ENCODE data around the gene TASP1. TPM values are rescaled to one million over a fixed set of nuclear protein-coding genes. Genes with fewer than 3 reads are reported as not detected.
"Not testable (repeated sequence)": the region's sequence is repeated elsewhere in the genome, so short reads cannot be mapped to it uniquely, and the experiment has no call there.

TASP1 gene
- total and polyA plus RNA-seq, 2 donors = 11.0 to 22.4 TPM

DNA sequence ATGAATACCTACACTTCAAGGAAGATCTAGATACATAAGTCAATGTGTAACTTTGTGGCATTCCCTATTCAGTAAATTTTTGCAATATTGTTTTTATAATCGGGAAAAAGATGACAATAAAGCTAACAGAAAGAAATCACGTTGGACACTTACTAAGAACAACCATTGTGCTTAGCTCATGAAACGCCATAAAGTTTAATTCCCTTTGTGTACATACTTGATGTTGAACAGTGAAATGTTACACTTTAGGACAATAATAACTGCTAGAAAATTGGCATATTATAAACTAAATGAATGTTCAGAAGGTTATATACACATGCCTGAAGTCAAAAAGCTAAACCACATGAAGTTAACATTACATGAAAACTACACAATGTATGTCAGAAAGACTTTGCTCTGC, 153.2 kb downstream of the TASP1 start:
- H3K36me3 ChIP-seq (ENCODE audit: insufficient read depth) = no peaks in the 10 kb centered on the region
- H3K4me3 ChIP-seq (ENCODE audit: low read depth, low read length) = no peak overlapping the region
- H3K4me1 ChIP-seq (ENCODE audit: insufficient read depth) = no peaks in the 10 kb centered on the region
- 88% methylated on average over 3 of the region's 3 CpGs for WGBS
- no peak overlapping the region for H3K27ac ChIP-seq (ENCODE audit: low read depth)
- DNase-seq (ENCODE audit: extremely low spot score) = no peak

GRCh38 chr20:13485019-13485418, 153.7 kb downstream of the TASP1 start:
- not testable (repeated sequence) for H3K27ac ChIP-seq (ENCODE audit: low read depth); H3K36me3 ChIP-seq (ENCODE audit: insufficient read depth); DNase-seq (ENCODE audit: extremely low spot score); H3K4me1 ChIP-seq (ENCODE audit: insufficient read depth); H3K4me3 ChIP-seq (ENCODE audit: low read depth, low read length)
- WGBS = 95% methylated on average over 1 of the region's 1 CpG

DNA sequence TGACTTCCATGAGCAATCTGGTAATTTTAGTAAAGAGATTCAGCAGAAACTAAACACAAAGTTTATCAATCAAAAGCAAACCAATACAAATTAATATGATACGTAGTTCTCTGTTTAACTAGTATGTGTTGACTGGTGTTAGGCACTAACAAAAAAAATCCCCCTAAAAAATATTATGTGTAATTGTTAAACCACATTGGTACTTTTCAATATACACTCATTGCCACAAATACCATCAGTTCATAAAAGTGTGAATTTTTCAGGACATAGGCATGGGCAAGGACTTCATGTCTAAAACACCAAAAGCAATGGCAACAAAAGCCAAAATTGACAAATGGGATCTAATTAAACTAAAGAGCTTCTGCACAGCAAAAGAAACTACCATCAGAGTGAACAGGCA, 155.3 kb downstream of the TASP1 start:
- not testable (repeated sequence) for H3K27ac ChIP-seq (ENCODE audit: low read depth); H3K4me1 ChIP-seq (ENCODE audit: insufficient read depth); H3K4me3 ChIP-seq (ENCODE audit: low read depth, low read length); DNase-seq (ENCODE audit: extremely low spot score); H3K36me3 ChIP-seq (ENCODE audit: insufficient read depth)
- WGBS = 94% methylated on average over 1 of the region's 1 CpG

GRCh38 chr20:13478366-13478765, 160.4 kb downstream of the TASP1 start:
- no peak overlapping the region for H3K4me3 ChIP-seq (ENCODE audit: low read depth, low read length)
- WGBS = 97% methylated on average over 2 of the region's 2 CpGs
- DNase-seq (ENCODE audit: extremely low spot score) = no peak
- H3K36me3 ChIP-seq (ENCODE audit: insufficient read depth) = no peaks in the 10 kb centered on the region
- H3K27ac ChIP-seq (ENCODE audit: low read depth) = no peak overlapping the region
- H3K4me1 ChIP-seq (ENCODE audit: insufficient read depth) = no peaks in the 10 kb centered on the region

GRCh38 chr20:13474467-13474866, 164.3 kb downstream of the TASP1 start:
- no peak for DNase-seq (ENCODE audit: extremely low spot score)
- no peaks in the 10 kb centered on the region for H3K4me1 ChIP-seq (ENCODE audit: insufficient read depth)
- no peak overlapping the region for H3K27ac ChIP-seq (ENCODE audit: low read depth)
- H3K36me3 ChIP-seq (ENCODE audit: insufficient read depth) = no peaks in the 10 kb centered on the region
- WGBS = 97% methylated on average over 1 of the region's 1 CpG
- H3K4me3 ChIP-seq (ENCODE audit: low read depth, low read length) = no peak overlapping the region

DNA sequence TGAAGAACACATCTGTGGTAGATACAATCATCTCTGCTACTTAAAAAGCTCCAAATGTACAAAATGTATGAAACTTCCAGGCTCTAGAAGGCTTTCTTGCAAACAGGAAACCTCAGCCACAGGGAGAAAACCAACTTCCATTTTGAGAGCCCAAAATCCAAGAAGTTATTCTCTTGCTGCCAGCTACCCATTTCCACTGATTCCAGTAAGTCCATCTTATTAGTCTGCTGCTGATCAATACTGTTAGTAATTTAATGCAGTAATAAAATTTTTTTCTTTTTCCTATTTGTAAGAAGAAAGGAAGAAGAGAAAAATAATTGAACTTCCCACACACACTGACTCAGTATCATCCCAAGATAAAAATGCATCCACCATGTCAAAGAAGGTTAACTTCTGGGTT, 169.5 kb downstream of the TASP1 start:
- DNase-seq (ENCODE audit: extremely low spot score) = no peak
- Histone ChIP-seq H3K4me1 (ENCODE audit: insufficient read depth) (no peaks in the 10 kb centered on the region), H3K36me3 (ENCODE audit: insufficient read depth) (no peaks in the 10 kb centered on the region), H3K4me3 (ENCODE audit: low read depth, low read length) (no peak overlapping the region), H3K27ac (ENCODE audit: low read depth) (no peak overlapping the region)

DNA sequence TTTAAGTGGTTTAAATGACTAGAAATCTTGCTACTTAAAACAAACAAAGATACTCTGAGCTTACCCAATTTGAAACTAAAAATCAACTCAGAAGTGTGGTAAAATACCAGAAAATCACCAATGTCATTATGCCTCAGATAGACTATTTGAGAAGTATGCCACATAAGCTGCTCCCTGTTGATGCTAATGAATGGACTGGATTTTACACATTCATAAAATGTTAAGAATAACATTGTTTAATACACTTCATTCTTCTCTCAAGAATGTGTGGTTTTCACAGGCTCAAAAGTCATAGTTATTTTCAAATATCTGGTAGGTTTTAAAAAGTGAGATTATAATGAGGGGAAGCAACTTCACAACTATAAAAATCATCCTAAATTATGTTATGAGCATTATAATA, 170.6 kb downstream of the TASP1 start:
- no peaks in the 10 kb centered on the region for H3K36me3 ChIP-seq (ENCODE audit: insufficient read depth)
- H3K4me1 ChIP-seq (ENCODE audit: insufficient read depth) = no peaks in the 10 kb centered on the region
- DNase-seq (ENCODE audit: extremely low spot score) = no peak
- no peak overlapping the region for H3K4me3 ChIP-seq (ENCODE audit: low read depth, low read length)
- no peak overlapping the region for H3K27ac ChIP-seq (ENCODE audit: low read depth)

GRCh38 chr20:13464702-13465101, 174.0 kb downstream of the TASP1 start:
- 91% methylated on average over 3 of the region's 3 CpGs for WGBS
- Histone ChIP-seq H3K27ac (ENCODE audit: low read depth) (no peak overlapping the region), H3K36me3 (ENCODE audit: insufficient read depth) (no peaks in the 10 kb centered on the region), H3K4me1 (ENCODE audit: insufficient read depth) (no peaks in the 10 kb centered on the region), H3K4me3 (ENCODE audit: low read depth, low read length) (no peak overlapping the region)
- no peak for DNase-seq (ENCODE audit: extremely low spot score)

- DNase-seq (ENCODE audit: extremely low spot score) = no peak
- Histone ChIP-seq H3K4me3 (ENCODE audit: low read depth, low read length) (no peak overlapping the region), H3K36me3 (ENCODE audit: insufficient read depth) (no peaks in the 10 kb centered on the region), H3K27ac (ENCODE audit: low read depth) (no peak overlapping the region), H3K4me1 (ENCODE audit: insufficient read depth) (no peaks in the 10 kb centered on the region)
- WGBS = 66% methylated on average over 2 of the region's 2 CpGs
Observed at GRCh38 chr20:13461849-13462458, 176.8 kb downstream of the TASP1 start.

- no peak overlapping the region for H3K4me3 ChIP-seq (ENCODE audit: low read depth, low read length)
- DNase-seq (ENCODE audit: extremely low spot score) = no peak
- H3K27ac ChIP-seq (ENCODE audit: low read depth) = no peak overlapping the region
- 87% methylated on average over 3 of the region's 3 CpGs for WGBS
- no peaks in the 10 kb centered on the region for H3K4me1 ChIP-seq (ENCODE audit: insufficient read depth)
- no peaks in the 10 kb centered on the region for H3K36me3 ChIP-seq (ENCODE audit: insufficient read depth)
Observed at GRCh38 chr20:13458860-13459451, 179.8 kb downstream of the TASP1 start.

- H3K27ac ChIP-seq (ENCODE audit: low read depth) = no peak overlapping the region
- H3K36me3 ChIP-seq (ENCODE audit: insufficient read depth) = no peaks in the 10 kb centered on the region
- no peak overlapping the region for H3K4me3 ChIP-seq (ENCODE audit: low read depth, low read length)
- no peak for DNase-seq (ENCODE audit: extremely low spot score)
- no peaks in the 10 kb centered on the region for H3K4me1 ChIP-seq (ENCODE audit: insufficient read depth)
- WGBS = 98% methylated on average over 1 of the region's 1 CpG
Observed at GRCh38 chr20:13457487-13457886, 181.2 kb downstream of the TASP1 start.

GRCh38 chr20:13455713-13456112, 183.0 kb downstream of the TASP1 start:
- 88% methylated on average over 3 of the region's 3 CpGs for WGBS
- Histone ChIP-seq H3K36me3 (ENCODE audit: insufficient read depth) (no peaks in the 10 kb centered on the region), H3K27ac (ENCODE audit: low read depth) (no peak overlapping the region), H3K4me3 (ENCODE audit: low read depth, low read length) (no peak overlapping the region), H3K4me1 (ENCODE audit: insufficient read depth) (no peaks in the 10 kb centered on the region)
- DNase-seq (ENCODE audit: extremely low spot score) = no peak

DNA sequence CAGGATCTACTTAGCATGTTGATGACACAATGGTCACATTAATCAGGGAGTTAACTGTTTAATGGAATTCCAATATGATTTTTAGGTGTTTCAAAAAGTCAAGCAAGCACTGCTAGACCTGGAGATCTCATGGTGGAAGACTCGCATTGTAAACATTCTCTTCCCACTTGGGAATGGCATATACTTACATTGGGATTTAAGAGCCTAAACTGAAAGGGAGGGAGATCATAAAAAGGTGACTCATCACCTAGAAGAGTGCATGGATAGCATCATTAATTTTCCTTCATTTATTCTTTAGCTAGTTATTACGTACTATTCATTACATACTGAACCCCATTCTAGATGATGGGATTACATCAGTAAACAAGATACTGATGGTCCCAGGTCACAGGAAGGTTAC, 185.4 kb downstream of the TASP1 start:
- WGBS = 96% methylated on average over 2 of the region's 2 CpGs
- no peaks in the 10 kb centered on the region for H3K4me1 ChIP-seq (ENCODE audit: insufficient read depth)
- no peak overlapping the region for H3K4me3 ChIP-seq (ENCODE audit: low read depth, low read length)
- H3K36me3 ChIP-seq (ENCODE audit: insufficient read depth) = no peaks in the 10 kb centered on the region
- no peak for DNase-seq (ENCODE audit: extremely low spot score)
- no peak overlapping the region for H3K27ac ChIP-seq (ENCODE audit: low read depth)

GRCh38 chr20:13452470-13453124, 186.1 kb downstream of the TASP1 start:
- Histone ChIP-seq H3K4me1 (ENCODE audit: insufficient read depth) (no peaks in the 10 kb centered on the region), H3K4me3 (ENCODE audit: low read depth, low read length) (no peak overlapping the region), H3K36me3 (ENCODE audit: insufficient read depth) (no peaks in the 10 kb centered on the region), H3K27ac (ENCODE audit: low read depth) (no peak overlapping the region)
- 96% methylated on average over 3 of the region's 3 CpGs for WGBS
- DNase-seq (ENCODE audit: extremely low spot score) = no peak
